Central memory CD4-positive, alpha-beta T cell (primary cell): Measurements from ENCODE around the gene ATP2B3.
A peak's percentile ranks its signal among the peaks of the same experiment; 100 is the strongest.

Experiments used
- DNase-seq: peaks from one replicate; pipeline ENCODE4 v3.0.0; 2022

Gene ATP2B3

DNA sequence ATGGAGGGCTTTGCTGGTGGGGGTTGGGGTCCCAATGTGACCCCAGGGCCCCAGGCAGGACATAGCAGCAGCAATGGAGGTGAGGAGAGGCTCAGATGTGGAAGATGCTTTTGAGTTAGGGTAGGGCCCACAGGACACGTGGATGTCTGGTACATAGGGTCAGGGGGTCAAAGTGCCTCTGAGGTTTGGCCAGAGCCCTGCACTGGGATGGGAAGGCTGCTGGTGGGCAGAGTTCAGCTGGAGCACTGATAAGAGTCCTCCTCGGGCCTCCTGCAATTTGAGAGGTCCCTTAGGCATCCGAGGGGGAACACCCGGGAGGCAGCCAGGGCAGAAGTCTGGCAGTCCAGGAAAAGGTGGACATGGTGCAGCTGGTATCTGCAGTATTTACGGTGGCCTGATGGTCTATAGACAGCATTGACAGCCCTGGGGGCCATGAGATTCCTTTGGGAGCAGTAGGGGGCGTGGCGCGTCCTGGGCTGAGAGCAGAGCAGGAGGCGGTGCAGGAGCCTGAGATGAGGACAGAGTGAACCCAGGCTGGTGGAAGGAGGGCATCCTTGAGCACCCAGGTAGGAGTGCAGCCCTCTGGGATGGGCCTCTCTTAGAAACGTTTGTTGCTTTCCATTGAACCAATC is 58.9 kb downstream of the ATP2B3 start:
- DNase-seq: no peak

- no peak for DNase-seq
Observed at GRCh38 chrX:153576961-153577360, 59.5 kb downstream of the ATP2B3 start.

GRCh38 chrX:153578200-153578835 is 60.9 kb downstream of the ATP2B3 start:
- no peak for DNase-seq

GRCh38 chrX:153578889-153579288 is 61.4 kb downstream of the ATP2B3 start:
- DNase-seq: no peak

DNA sequence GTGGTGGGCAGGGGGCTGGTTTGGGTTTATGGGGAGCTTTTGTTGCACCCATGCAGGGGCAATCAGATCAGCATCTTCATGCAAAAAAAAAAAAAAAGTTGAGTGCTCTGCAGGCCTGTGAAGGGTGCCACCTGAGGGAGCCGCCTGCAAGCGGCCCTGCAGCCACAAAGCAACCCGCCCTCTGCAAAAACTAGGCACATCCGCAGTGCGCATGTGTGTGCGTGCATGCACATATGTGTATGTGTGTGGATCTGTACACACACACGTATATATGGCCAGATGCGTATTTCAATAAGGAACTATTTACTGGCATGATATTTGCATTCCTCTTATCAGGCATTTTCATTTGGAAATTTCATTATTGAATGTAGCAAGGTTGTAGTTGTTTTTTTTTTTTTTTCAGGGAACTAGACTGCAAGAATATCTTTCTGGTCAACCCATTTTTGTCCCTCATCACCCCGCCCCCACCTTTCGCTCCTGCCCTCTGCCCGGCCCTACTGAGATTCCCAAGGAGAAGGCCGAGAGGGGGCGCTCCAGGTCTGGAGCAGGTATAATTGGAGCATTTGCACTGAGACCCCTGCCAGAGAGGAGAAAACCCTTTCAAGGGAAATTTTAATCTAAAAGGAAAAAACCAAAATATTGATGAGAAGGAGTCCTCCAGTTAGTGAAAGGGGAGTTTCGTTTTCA is 63.4 kb downstream of the ATP2B3 start:
- no peak for DNase-seq

GRCh38 chrX:153582896-153583295 is 65.5 kb downstream of the ATP2B3 start:
- peak; percentile 64 for DNase-seq

DNA sequence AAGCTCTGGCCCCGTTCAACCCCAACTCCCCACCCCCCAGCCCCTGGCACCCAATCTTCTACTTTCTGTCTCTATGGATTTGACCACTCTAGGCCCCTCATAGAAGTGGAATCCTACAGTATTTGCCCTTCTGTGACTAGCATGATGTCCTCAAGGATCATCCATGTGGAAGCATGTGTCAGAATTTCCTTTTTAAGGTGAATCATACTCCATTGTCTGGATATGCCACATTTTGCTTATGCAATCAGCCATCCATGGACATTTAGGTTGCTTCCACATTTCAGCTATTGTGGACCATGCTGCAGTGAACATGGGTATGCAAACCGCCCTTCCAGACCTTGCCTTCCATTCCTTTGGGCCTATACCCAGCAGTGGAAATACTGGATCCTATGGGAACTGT is 66.0 kb downstream of the ATP2B3 start:
- no peak for DNase-seq

DNA sequence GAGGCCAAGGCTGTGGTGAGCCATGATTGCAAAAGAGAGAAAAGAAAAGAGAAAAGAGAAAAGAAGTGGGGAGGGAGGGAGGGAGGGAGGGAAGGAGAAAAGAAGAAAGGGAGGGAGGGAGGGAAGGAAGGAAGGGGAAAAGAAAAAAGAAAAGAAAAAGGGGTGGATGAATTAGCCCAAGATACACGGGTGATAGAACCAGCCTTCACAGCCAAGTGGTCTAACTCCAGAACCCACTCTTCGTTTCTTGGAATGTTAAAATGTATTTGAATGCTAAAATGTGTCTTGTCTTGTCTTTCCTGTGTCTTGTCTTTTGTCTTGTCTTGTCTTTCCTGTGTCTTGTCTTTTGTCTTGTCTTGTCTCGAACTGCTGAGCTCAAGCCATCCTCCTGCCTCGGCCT is 68.4 kb downstream of the ATP2B3 start:
- no peak for DNase-seq

DNA sequence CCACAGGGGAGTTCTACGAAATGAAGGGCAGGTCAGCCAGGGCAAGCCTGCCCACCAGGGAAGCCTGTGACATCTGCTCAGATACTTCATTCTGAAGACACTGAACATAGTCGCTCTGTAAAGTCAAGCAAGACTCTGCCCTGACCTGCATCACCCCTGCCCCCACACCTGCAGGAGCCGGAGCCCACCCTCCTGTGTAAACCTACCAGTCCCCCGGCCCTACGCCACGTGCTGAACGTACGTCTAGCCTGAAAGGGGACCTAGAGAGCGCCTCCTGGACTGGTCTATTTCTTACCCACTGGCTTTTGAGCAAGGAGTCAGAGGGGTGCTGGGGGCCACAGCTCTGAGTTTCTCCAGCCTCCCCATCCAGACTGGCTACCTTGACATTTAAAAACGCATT is 69.9 kb downstream of the ATP2B3 start:
- no peak for DNase-seq

- no peak for DNase-seq
Observed at GRCh38 chrX:153588021-153588781, 70.8 kb downstream of the ATP2B3 start.

- no peak for DNase-seq
Observed at GRCh38 chrX:153588782-153589446, 71.5 kb downstream of the ATP2B3 start.

DNA sequence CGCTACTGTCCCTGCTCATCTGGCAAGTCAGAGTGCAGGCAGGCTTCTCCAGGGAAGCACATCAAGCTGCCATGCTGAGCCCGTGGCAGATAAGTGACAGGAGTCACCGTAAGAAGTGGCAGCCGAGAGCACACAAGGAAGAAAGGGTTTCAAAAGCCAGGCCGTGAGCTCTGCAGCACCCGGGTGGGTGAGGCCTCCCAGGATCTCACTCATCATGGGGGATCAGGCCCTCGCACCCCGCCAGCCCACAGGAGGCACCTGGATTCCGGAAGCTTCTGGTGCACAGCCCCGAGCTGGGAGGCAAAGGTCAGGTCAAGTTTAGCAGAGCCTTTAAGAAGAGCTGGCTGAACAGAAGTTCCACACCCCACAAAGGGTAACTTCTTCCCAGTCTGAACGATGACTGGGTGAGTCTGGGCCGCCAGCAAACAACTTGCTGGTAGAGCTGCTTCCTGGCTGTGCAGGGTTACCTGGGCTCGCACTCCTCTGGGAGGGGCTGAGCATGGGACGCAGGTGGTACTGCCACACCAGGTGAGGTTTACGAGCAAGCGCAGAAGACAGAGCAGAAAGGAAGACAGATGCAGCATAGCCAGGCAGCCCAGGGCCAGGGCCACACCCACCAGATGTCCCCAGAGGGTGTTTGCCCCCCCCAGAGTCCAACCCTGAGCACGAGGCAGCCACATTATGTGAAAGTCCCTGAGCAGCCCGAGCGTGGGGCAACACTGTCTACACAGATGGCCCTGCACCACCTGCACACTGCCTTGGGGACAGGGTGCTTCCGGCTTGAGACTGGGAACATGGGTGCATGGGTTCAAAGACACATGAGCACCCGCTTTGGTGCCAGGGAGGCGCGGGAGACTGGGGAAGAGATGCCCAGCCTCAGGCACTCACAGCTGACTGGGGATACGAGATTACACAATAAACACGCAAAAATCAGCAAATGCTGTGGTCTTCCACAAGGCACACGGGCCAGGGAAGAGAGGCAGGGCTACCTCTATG is 73.8 kb downstream of the ATP2B3 start:
- no peak for DNase-seq

- DNase-seq: no peak
Observed at GRCh38 chrX:153592091-153592833, 74.8 kb downstream of the ATP2B3 start.

DNA sequence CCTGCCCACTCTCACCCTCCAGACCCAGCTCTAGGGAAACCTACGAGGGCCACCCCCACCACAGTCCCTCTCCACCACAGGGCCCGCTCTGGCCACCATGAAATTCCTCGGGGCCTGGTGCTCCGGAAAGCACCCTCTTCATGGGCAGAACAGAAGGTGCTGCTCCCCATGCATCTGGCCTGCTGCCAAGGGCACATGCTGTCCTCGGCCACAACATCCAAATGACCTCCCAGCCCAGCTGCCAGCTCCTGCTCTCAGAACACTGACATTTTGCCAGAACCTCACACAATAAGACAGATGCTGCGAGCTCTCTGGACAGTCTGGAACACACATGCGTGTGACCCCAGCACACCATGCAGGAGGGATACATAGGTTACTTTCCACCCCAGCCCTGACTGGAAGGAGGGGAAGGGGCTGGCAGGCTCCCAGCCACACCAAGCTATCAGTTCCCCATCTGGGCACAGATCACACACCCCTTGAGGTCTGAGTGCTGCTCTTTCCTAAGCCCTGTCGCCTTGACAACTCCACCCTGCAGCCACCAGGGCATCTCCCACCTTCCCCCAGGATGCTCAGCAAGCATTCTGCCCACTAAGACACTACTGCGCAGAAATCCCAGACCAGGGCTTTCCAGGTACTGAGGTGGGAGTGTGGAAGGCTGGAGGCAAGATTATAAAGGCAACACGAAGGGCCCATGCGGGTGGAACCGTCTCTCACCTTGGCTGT is 75.7 kb downstream of the ATP2B3 start:
- DNase-seq: no peak

- no peak for DNase-seq
Observed at GRCh38 chrX:153593811-153594500, 76.5 kb downstream of the ATP2B3 start.

GRCh38 chrX:153595387-153595786 is 77.9 kb downstream of the ATP2B3 start:
- no peak for DNase-seq

GRCh38 chrX:153595859-153596857 is 78.7 kb downstream of the ATP2B3 start:
- no peak for DNase-seq
